Renal cortex interstitium (tissue), 11 donors: ENCODE results near the gene MTA1. TPM values are rescaled to one million over a fixed set of nuclear protein-coding genes. Genes with fewer than 3 reads are reported as not detected.

Experiments used
- DNase-seq, 11 donors: peaks; one replicate each; pipeline ENCODE4 v3.0.0-alpha.2; 2013; ENCODE audit warnings: low read depth in 9 of 11, low spot score in 4 of 11; ENCODE audit errors: extremely low read depth in 1 of 11
- polyA plus RNA-seq, 3 donors: library from polyadenylated mRNA; unstranded; fragments of 120-200 nt; gene quantifications; one replicate each; pipeline ENCODE4 v1.2.1, GENCODE V29; 2013; ENCODE audit not compliant: insufficient read length in 3 of 3

Gene MTA1
- polyA plus RNA-seq, 3 donors: 106 to 169 (median 134) TPM

DNA sequence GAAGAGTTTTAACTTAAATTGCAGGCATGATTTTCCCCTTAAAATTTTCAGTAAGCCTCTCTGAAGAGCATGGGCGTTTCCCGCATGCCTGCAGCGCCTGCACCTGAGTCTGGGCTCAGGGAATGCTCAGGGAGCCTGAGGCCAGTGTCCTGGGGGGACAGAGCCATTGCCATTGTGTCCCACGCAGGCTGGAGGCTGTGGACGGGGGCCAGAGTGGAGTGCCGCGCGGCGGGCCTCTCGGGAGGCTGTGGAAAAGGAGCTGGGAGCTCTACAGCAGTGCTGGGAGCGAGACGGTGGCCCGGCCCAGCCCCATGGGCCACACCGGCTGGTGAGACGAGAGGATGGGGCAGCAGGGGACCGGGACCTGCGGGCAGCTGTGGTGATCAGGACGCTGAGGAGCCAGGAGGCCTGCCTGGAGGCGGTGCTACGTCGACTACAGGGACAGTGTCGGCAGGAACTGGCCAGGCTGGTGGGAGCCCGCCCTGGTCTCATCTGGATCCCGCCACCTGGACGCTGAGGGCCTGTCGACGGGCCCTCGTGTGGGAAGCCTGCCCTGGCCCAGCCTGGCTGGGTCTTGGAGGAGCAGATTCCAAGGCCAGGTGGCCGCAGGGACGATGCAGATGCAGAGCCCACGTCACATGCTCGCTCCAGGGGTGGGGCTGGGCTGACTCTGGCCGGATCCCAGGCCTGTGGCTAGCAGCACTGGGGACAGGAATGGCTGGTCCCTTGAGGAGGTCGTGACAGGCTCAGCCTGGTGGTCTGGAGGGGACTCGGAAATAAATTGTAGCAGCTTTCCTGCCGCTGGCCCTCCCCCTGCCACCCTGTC, 79.0 kb downstream of the MTA1 start:
- no peak for DNase-seq

DNA sequence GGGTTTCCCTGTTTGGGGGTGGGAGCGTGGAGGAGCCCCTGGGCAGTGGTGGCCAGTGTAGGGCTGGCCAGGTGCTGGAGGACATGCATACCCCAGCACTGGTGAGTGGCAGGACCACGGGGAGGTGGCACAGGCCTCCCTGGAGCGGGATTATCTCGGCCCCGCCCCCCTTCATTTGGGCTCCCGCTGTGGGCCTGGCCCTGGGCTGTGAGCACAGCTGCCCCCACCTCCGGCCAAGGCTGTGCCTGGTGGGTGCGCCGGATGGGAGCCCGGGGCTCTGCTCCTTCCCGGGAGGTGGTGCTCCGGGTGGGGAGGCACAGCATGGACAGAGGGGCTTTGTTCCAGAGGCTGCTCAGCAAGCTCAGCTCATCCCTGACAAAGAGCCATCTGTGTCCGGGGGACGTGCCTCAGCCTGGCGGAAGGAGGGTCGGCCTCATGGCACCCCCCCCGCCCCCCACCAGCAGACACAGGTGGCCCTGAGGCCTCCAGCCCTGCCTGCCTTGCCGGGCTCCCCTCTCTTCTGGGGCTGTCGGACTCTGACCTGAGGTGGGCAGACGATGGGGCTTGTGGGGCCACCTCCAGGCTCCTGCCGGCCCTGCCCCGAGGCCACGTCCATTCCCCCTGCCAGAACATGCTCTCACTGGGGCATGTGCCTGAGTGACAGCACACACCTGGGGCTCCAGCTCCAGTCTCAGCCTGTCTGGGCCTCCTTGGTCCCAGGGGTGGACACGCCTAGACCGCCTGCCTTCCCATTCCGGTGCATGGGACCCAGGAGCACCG, 79.8 kb downstream of the MTA1 start:
- no peak for DNase-seq

DNA sequence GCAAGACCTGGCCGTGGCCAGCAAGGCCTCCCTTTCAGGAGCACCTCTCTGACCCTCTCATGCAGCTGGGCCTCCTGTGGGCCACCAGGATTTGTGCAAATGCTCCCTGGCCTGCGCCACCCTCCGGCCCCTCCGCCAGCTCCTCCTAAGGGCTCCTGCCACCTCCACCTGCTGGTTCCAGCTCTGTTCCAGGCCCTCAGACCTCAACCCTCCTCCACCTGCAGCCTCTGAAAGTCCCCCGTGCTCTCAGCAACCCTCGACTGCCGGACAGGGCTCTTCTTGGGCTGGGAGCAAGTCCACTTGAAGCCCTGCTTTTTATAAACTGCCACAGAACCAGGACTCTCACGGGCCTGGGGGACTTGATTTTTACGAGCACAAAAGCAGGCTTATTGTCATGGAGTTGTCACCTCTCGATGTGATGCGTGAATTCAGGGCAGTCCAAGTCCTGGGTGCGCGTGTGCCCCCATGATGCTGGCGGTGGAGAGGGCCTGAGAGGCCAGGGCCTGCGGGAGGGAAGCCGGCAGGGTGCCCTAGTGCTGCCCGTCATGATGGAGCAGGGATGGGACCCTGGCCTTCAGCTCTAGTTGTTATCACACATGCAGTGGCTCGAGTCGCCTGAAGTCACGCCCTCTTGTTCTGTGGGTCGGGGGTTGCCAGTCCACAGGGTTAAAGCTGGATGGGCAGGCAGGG, 80.6 kb downstream of the MTA1 start:
- DNase-seq: no peak

DNA sequence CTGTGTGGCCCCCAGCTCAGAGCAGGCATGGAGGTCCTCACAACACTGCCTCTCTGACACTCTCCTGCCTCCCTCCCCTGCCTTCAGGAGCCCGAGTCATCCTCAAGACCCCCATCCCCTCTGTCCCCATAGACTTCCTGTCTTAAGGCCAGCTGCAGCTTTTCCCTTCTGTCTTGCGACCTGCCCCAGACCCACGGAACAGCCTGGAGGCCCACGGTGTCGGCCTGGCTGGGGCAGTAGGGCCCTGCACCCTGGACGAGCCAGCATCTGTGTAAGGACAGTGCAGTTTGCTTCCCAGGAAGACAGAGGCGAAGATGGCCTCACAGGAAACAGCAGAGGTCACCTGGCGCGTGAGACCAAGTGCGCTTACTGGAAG, 81.1 kb downstream of the MTA1 start:
- no peak for DNase-seq

DNA sequence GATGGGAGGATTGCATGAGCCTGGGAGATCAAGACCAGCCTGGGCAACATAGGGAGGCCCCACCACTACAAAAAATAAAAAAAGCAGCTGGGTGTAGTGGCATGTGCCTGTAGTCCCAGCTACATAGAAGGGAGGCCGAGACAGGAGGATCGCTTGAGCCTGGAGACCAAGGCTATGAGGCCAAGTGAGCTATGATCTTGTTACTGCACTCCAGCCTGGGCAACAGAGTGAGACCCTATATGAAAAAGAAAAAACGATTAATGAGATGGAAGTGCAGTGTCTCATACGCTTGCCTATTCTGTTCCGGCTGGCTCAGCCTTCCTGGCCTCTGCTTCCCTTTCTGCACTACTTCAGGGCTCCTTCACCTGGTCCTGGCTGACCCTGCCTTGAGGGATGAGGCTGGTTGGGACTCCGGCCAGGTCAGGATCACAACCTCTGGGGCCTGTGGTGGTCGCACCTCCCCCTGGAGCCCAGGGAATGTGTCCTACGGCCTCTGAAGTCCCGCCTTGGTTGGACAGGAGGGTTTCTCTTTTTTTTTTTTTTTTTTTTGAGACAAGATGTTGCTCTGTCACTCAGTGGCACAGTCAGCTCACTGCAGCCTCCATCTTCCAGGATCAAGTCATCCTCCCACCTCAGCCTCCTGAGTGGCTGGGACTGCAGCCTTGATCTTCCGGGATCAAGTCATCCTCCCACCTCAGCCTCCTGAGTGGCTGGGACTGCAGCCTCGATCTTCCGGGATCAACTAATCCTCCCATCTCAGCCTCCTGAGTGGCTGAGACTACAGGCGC, 82.1 kb downstream of the MTA1 start:
- no peak for DNase-seq

DNA sequence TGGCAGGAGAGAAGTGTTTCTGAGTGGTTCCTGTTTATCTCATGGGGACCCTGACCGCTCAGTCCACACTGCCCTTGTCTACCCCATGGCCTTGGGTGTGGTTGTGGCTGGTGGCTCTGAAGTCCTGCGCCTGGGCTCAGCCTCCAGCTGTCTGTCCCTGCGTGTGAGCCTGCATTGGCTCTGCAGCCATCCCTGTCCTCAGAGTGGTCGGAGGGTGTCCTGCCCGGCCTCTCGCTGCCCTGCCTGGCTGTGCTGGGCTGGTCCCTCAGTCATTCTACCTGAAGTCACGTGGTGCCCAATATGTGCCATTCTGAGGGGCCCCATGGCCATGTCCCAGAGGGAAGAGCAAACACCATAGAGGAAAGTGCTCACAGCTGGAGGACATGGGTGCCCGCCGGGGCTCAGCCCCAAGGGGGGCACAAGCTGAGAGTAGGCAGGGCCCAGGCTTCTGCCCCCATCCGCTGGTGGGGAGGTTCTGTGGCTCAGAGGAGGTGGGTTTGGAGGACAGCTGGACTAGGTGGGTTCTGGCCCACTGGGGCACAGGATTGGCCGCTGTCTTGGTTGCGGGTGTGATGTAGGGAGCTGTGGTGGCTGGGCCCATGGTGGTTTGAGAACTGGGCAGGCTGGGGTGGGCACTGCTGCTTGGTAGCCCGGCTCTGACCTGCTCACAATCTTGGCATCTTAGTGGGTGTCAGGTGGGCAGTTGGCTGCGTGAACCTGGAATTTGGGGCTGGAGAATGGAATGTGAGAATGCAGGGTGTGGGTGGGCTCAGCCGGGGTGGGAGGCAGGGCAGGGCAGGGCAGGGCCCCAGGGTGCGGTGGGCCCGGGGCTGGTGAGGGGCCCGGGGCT, 83.0 kb downstream of the MTA1 start:
- DNase-seq: no peak

DNA sequence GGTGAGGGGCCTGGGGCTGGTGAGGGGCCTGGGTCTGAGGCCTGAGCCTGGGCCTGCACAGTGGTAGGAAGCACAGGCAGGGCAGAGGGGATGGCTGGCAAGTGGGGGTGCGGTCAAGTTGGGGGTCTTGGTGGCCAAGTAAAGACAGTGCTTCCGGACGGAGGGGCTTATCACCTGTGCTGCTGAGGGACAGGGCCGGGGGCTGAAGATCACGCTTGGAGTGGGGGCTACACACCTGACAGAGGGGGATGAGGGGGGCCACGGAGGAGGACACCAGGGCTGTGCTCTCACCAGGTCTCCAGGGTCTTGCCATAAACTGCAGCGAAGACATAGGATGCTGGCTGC, 83.6 kb downstream of the MTA1 start:
- DNase-seq: no peak

DNA sequence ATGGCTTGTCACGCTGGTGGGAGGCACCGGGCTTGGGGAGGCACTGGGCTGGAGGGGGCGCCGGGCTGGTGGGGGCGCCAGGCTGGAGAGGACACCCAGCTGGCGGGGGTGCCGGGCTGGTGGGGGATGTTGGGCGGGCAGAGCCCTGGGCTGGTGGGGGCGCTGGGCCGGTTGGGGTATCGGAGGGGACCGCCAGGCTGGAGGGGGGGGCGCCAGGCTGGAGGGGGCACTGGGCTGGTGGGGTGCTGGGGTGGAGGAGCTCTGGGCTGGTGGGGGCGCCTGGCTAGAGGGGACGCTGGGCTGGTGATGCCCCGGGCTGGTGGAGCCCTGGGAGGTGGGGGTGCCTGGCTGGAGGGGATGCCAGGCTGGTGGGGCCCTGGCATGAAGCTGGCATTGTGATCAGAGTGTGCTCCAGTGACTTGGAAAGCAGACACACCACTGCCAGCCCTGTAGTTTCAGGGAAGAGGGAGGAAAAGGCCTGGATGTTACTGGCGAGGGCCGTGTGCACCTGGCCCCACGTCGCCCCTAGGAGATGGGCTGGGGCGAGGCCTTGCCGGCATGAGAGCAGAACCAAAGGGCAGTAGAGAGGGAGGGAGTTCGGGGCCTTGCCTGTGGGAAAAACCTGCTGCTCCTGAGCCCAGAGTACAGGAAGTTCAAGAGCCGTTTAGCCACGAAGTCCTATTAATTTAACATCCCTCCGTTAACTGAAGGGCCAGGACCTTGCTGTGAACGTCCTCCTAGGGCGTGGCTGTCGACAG, 84.5 kb downstream of the MTA1 start:
- DNase-seq: no peak

DNA sequence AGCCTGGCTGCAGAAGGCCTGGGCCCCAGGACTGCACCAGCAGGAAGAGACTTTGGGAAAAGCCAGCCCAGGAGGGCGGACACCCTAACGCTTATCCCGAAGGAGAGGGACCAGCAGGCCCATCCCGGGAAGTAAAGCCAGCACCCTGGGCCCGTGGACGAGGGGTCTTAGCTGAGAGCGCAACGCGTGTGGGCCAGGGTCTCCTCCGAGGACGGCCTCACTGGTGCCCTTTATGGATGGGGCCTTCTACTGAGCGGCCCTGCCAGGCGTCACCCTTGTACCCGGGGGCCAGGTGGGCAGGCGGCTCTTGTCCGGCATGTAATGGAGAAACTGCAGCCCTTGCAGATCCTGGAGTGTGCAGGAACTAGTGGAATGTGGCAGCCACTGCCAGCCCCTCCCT, 85.5 kb downstream of the MTA1 start:
- DNase-seq: no peak

DNA sequence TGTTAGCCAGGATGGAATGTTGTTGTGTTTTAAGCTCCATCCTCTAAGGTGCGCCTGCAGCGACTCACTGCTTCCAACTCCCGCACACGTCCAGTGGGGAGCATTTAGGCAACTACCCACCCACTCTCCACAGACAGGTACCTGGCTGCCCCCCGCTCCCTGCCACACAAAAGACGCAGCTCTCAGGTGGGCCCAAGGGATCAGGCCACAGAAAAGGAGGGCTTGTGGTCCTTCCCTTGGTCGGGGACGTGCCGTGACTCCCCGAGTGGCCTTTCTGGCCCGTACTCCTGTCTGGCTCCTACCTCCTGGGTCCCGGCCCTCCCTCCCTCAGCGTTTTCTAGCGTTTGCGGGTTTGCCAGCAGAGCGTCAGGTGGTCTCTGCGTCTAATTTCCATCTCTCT, 87.6 kb downstream of the MTA1 start:
- DNase-seq: no peak

DNA sequence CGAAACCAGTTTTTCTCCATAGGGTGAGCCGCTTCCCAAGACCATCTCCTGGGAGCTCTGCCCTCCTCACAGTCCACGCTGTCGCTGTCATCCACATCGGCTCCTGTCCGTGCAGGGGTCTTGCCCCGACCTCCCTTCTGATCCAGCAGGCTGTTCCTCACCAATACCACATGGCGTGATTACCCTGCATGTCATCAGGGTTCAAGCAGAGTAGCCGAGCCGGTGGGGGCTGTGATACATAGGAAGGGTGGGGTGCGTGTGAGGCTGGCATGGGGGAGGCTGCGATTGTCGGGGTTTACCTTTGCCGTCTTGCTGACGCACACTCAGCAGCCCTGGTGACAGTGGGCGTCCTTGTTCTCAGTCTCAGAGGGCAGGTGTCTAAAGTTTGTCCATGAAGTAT, 88.4 kb downstream of the MTA1 start:
- no peak for DNase-seq

DNA sequence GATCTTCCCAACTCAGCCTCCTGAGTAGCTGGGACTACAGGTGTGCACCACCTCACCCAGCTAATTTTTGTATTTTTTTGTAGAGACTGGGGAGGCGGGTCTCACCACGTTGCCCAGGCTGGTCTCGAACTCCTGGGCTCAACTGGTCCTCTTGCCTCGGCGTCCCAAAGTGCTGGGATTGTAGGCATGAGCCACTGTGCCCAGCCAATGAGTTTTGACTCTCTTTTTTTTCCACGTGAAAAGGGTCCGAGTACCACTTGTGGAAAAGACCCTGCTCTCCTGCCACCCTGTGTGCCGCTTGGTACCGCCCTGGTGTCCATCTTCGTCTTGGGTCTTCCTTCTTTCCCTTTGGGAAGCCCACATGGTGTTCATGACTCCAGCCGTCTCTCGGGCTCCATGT, 89.0 kb downstream of the MTA1 start:
- no peak for DNase-seq

DNA sequence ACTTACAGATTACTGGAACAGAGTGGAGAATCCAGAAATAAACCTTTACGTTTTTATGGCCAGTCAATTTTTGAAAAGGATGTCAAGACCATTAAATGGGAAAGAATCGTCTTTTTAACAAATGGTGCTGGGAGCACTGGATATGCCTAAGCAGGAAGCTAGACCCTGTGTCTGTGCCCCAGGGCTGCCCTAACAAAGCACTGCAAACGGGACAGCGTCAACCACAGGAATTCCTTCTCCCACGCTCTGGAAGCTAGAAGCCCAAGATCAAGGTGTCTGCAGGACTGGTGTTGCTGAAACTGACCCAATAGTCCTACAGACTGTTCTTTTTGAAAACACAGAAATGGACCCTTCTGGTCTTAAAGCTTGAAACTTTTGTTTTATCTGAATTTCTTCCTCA, 97.5 kb downstream of the MTA1 start:
- DNase-seq: no peak

DNA sequence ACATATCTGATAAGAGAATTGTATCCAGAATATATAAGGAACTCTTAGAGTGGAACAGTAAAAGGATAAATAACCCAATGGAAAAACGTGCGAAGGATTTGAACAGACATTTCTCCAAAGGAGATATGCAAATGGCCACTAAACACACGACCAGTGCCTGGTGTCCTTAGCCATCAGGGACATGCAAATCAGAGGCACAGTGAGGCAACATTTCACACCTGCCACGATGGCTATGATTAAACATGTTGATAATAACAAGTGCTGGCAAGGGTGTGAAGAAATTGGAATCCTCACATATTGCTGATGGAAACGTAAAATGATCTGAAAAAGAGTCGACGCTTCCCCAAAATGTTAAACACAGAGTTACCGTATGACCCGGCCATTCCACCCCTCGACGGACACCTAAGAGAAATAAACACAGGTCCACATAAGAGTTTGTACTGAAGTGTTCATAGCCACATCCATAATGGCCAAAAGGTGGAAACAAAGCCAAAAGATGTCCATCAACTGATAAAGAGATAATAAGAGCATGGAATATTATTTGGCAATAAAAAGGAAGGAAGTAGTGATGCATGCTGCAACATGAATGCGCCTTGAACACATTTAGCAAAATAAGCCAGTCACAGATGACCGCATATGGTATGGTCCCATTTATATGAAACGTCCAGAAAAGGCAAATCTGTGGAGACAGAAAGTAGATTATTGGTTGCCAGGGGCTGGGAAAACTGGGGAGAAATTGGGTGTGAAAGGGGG, 100.5 kb downstream of the MTA1 start:
- DNase-seq: no peak
